HCT116 (cell line): Measurements from ENCODE around the gene ACSS1. TPM values are rescaled to one million over a fixed set of nuclear protein-coding genes. Genes with fewer than 3 reads are reported as not detected.

Experiments used
- ATAC-seq: fragments of 200-7000 bp; cut with Tn5 transposase; 2 replicates; pipeline ENCODE4 v1.9.1; 2020; ENCODE audit warnings: mild to moderate bottlenecking, moderate library complexity
- BruUV-seq: library from RNA; stranded (reverse); fragments of 400-500 nt; replicated peaks from 2 replicates; lab custom pipeline; 2021; lab: Mats Ljungman, UMichigan
- CTCF ChIA-PET: fragments of 300-600 bp; sonication (Branson Sonifier 250); formaldehyde crosslinking; loops from one replicate; lab custom pipeline; 2021; ENCODE audit warnings: antibody characterized with exemption; lab: Charles Lee
- POLR2A ChIA-PET: fragments of 300-600, 350-600 bp; sonication (Branson Sonifier 250); formaldehyde crosslinking; loops from one replicate; lab custom pipeline; 2021; ENCODE audit warnings: antibody characterized with exemption; lab: Charles Lee
- RAD21 ChIA-PET, 2 experiments: fragments of 300-600 bp; sonication (Branson Sonifier 250); formaldehyde crosslinking; loops; one replicate each; lab custom pipeline; 2023; ENCODE audit warnings: low total read pairs in 2 of 2; ENCODE audit not compliant: uncharacterized antibody in 2 of 2, unreplicated experiment in 2 of 2, low non-redundant PET in 1 of 2; lab: Charles Lee
- DNase-seq: peaks from one replicate; pipeline ENCODE4 v3.0.0-alpha.2; 2010; ENCODE audit warnings: low read depth, low spot score
- H2AFZ ChIP-seq: fragments of 200-600 bp; shearing (Covaris generic), sonication (generic); 2 replicates; pipeline ENCODE4 v1.6.1; 2017; ENCODE audit warnings: low read depth, mixed run types, mixed read lengths, antibody characterized with exemption, low read length; ENCODE audit not compliant: poor library complexity, severe bottlenecking
- H3K27ac ChIP-seq: 2 replicates; pipeline ENCODE4 v1.5.1; 2012; ENCODE audit warnings: low read depth, low read length
- H3K27me3 ChIP-seq: fragments of 200-600 bp; sonication (generic); 2 replicates; pipeline ENCODE4 v1.6.1; 2016; ENCODE audit warnings: mixed run types, low read length, mixed read lengths; ENCODE audit not compliant: insufficient read depth
- H3K36me3 ChIP-seq, 2 experiments: fragments of 200-500 bp in 1 of 2; fragments of 200-600 bp in 1 of 2; sonication (Bioruptor generic) in 1 of 2; sonication (generic) in 1 of 2; 2 replicates each; pipeline versions ENCODE4 v1.5.1 to v1.6.1; 2014 to 2016; ENCODE audit warnings: low read length in 2 of 2, inconsistent platforms in 1 of 2, mixed read lengths in 1 of 2, mixed run types in 1 of 2; ENCODE audit not compliant: insufficient read depth in 2 of 2, control insufficient read depth in 1 of 2
- H3K4me1 ChIP-seq, 2 experiments: fragments of 200-600 bp in 1 of 2; sonication (generic) in 1 of 2; 2 replicates each; pipeline versions ENCODE4 v1.5.1 to v1.6.1; 2012 to 2017; ENCODE audit warnings: low read length in 2 of 2, inconsistent platforms in 1 of 2, mild to moderate bottlenecking in 1 of 2, mixed read lengths in 1 of 2, mixed run types in 1 of 2, moderate library complexity in 1 of 2; ENCODE audit not compliant: insufficient read depth in 2 of 2, control insufficient read depth in 1 of 2
- H3K4me2 ChIP-seq: fragments of 200-600 bp; sonication (generic); 2 replicates; pipeline ENCODE4 v1.6.1; 2017; ENCODE audit warnings: mixed run types, low read length, mixed read lengths
- H3K4me3 ChIP-seq, 2 experiments: fragments of 200-600 bp in 1 of 2; sonication (generic) in 1 of 2; replicated peaks in 1 of 2; 2 replicates each; pipeline ENCODE4 v1.5.1; 2011 to 2016; ENCODE audit warnings: low read length in 2 of 2, control low read depth in 1 of 2, low read depth in 1 of 2, mild to moderate bottlenecking in 1 of 2, mixed read lengths in 1 of 2, mixed run types in 1 of 2
- H3K79me2 ChIP-seq: fragments of 200-600 bp; sonication (generic); 2 replicates; pipeline ENCODE4 v1.6.1; 2017; ENCODE audit warnings: mild to moderate bottlenecking, mixed run types, low read length, moderate library complexity, mixed read lengths; ENCODE audit not compliant: insufficient read depth
- H3K9ac ChIP-seq: fragments of 200-600 bp; sonication (generic); 2 replicates; pipeline ENCODE4 v1.6.1; 2016; ENCODE audit warnings: low read length, mixed read lengths
- H3K9me2 ChIP-seq: fragments of 200-600 bp; sonication (generic), shearing (Covaris generic); 2 replicates; pipeline ENCODE4 v1.6.1; 2017; ENCODE audit warnings: mixed run types, mild to moderate bottlenecking, moderate library complexity; ENCODE audit not compliant: insufficient read depth
- H3K9me3 ChIP-seq, 2 experiments: fragments of 200-500 bp in 1 of 2; fragments of 200-600 bp in 1 of 2; sonication (Bioruptor generic) in 1 of 2; sonication (generic) in 1 of 2; 2 replicates each; pipeline ENCODE4 v1.6.1; 2014 to 2017; ENCODE audit warnings: low read length in 2 of 2, mixed read lengths in 2 of 2, inconsistent platforms in 1 of 2, low read depth in 1 of 2, mild to moderate bottlenecking in 1 of 2, mixed run types in 1 of 2, moderate library complexity in 1 of 2; ENCODE audit not compliant: control insufficient read depth in 1 of 2, insufficient read depth in 1 of 2
- H4K20me1 ChIP-seq: fragments of 200-600 bp; sonication (generic), shearing (Covaris generic); 2 replicates; pipeline ENCODE4 v1.6.1; 2017; ENCODE audit warnings: mixed run types, mild to moderate bottlenecking, moderate library complexity; ENCODE audit not compliant: insufficient read depth
- CBX3 ChIP-seq: IDR thresholded peaks from 2 replicates; pipeline ENCODE4 v1.6.1; 2012; ENCODE audit warnings: low read depth
- CEBPB ChIP-seq: IDR thresholded peaks from 2 replicates; pipeline ENCODE4 v1.6.1; 2012; ENCODE audit warnings: low read depth
- CTCF ChIP-seq, 3 experiments: fragments of 200-600 bp in 1 of 3; sonication (generic) in 1 of 3; IDR thresholded peaks in 2 of 3; conservative IDR thresholded peaks in 1 of 3; 2 replicates each; pipeline ENCODE4 v1.5.1; 2012 to 2017; ENCODE audit warnings: low read depth in 2 of 3, low read length in 2 of 3, antibody characterized with exemption in 1 of 3, borderline replicate concordance in 1 of 3, control low read depth in 1 of 3, mild to moderate bottlenecking in 1 of 3, mixed read lengths in 1 of 3, mixed run types in 1 of 3, moderate library complexity in 1 of 3; ENCODE audit not compliant: insufficient read depth in 1 of 3
- ELF1 ChIP-seq: IDR thresholded peaks from 2 replicates; pipeline ENCODE4 v1.6.1; 2012; ENCODE audit warnings: low read depth, borderline replicate concordance
- POLR2AphosphoS5 ChIP-seq: IDR thresholded peaks from 2 replicates; pipeline ENCODE4 v1.6.1; 2011; ENCODE audit warnings: mild to moderate bottlenecking, low read depth, low read length, moderate library complexity
- RAD21 ChIP-seq: IDR thresholded peaks from 2 replicates; pipeline ENCODE4 v1.6.1; 2012; ENCODE audit warnings: low read depth, mild to moderate bottlenecking
- SP1 ChIP-seq: IDR thresholded peaks from 2 replicates; pipeline ENCODE4 v1.6.1; 2012; ENCODE audit warnings: low read depth
- TCF7L2 ChIP-seq: IDR thresholded peaks from 2 replicates; pipeline ENCODE4 v1.7.0; 2011; ENCODE audit warnings: borderline replicate concordance, inconsistent platforms; ENCODE audit not compliant: insufficient read depth, insufficient read length; ENCODE audit errors: extremely low read depth
- ZFX ChIP-seq: fragments of 450-650 bp; IDR thresholded peaks from 2 replicates; pipeline ENCODE4 v1.6.1; 2017
- intact Hi-C: fragments of 100-400 bp; cut with micrococcal nuclease; formaldehyde crosslinking; loops from 2 replicates; pipeline ENCODE4 v1.10.0; 2022
- total RNA-seq: library from RNA; stranded (reverse); gene quantifications from one replicate; pipeline ENCODE4 v1.2.1, GENCODE V29; 2021; ENCODE audit not compliant: unreplicated experiment
- TF ChIP-seq, protein P1 (sequence below): IDR thresholded peaks from 2 replicates; pipeline ENCODE4 v1.6.1; 2011; ENCODE audit warnings: mild to moderate bottlenecking, low read length, moderate library complexity; ENCODE audit not compliant: insufficient replicate concordance; ENCODE audit errors: extremely low read depth
- TF ChIP-seq, protein P2 (sequence below): IDR thresholded peaks from 2 replicates; pipeline ENCODE4 v1.6.1; 2012
- TF ChIP-seq, protein P3 (sequence below): IDR thresholded peaks from 2 replicates; pipeline ENCODE4 v1.6.1; 2012; ENCODE audit warnings: low read depth

ACSS1 gene
- total RNA-seq, 1 experiment from 2014 or later, result 0.27 TPM

GRCh38 chr20:24978513-24978912 is 79.4 kb downstream of the ACSS1 start:
- Histone ChIP-seq H3K4me2 (no peak overlapping the region), H3K27me3 (no peaks in the 10 kb centered on the region), H3K79me2 (peaks cover 54% of the 10 kb centered on the region), H4K20me1 (no peaks in the 10 kb centered on the region), H3K4me1 (no peaks in the 10 kb centered on the region), H3K9ac (no peak overlapping the region), H3K9me2 (no peaks in the 10 kb centered on the region), H3K36me3 (peaks cover 7 to 19% of the 10 kb centered on the region in 2 experiments; a peak in 3 of 4 replicates), H3K4me3 (no peak overlapping the region), H2AFZ (no peak overlapping the region), H3K9me3 (peaks cover 0 to 5% of the 10 kb centered on the region in 2 experiments; a peak in 2 of 4 replicates), H3K27ac (no peak overlapping the region)
- no TSS peak for BruUV-seq
- POLR2A ChIA-PET, result no interaction called here
- TF ChIP-seq CEBPB (no peak), POLR2AphosphoS5 (no peak), RAD21 (no peak), ELF1 (no peak), ZFX (no peak), SP1 (no peak), CBX3 (no peak), CTCF (IDR thresholded peaks at IDR 0.05 in 2 of 3, conservative IDR thresholded peaks at IDR 0.05 in 1 of 3; ENCODE audit: borderline replicate concordance in 1 of 3, insufficient read depth in 1 of 3, low read depth in 2 of 3, low read length in 2 of 3) (no peak), TCF7L2 (no peak)
- TF ChIP-seq, protein P1, sequence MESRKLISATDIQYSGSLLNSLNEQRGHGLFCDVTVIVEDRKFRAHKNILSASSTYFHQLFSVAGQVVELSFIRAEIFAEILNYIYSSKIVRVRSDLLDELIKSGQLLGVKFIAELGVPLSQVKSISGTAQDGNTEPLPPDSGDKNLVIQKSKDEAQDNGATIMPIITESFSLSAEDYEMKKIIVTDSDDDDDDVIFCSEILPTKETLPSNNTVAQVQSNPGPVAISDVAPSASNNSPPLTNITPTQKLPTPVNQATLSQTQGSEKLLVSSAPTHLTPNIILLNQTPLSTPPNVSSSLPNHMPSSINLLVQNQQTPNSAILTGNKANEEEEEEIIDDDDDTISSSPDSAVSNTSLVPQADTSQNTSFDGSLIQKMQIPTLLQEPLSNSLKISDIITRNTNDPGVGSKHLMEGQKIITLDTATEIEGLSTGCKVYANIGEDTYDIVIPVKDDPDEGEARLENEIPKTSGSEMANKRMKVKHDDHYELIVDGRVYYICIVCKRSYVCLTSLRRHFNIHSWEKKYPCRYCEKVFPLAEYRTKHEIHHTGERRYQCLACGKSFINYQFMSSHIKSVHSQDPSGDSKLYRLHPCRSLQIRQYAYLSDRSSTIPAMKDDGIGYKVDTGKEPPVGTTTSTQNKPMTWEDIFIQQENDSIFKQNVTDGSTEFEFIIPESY, result no peak
- TF ChIP-seq, protein P2, sequence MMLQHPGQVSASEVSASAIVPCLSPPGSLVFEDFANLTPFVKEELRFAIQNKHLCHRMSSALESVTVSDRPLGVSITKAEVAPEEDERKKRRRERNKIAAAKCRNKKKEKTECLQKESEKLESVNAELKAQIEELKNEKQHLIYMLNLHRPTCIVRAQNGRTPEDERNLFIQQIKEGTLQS, result no peak
- TF ChIP-seq, protein P3, sequence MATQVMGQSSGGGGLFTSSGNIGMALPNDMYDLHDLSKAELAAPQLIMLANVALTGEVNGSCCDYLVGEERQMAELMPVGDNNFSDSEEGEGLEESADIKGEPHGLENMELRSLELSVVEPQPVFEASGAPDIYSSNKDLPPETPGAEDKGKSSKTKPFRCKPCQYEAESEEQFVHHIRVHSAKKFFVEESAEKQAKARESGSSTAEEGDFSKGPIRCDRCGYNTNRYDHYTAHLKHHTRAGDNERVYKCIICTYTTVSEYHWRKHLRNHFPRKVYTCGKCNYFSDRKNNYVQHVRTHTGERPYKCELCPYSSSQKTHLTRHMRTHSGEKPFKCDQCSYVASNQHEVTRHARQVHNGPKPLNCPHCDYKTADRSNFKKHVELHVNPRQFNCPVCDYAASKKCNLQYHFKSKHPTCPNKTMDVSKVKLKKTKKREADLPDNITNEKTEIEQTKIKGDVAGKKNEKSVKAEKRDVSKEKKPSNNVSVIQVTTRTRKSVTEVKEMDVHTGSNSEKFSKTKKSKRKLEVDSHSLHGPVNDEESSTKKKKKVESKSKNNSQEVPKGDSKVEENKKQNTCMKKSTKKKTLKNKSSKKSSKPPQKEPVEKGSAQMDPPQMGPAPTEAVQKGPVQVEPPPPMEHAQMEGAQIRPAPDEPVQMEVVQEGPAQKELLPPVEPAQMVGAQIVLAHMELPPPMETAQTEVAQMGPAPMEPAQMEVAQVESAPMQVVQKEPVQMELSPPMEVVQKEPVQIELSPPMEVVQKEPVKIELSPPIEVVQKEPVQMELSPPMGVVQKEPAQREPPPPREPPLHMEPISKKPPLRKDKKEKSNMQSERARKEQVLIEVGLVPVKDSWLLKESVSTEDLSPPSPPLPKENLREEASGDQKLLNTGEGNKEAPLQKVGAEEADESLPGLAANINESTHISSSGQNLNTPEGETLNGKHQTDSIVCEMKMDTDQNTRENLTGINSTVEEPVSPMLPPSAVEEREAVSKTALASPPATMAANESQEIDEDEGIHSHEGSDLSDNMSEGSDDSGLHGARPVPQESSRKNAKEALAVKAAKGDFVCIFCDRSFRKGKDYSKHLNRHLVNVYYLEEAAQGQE, result no peak
- DNase-seq (no peak), ATAC-seq (no peak)
- intact Hi-C loops, result no loop called here
- CTCF ChIA-PET, result no interaction called here
- RAD21 ChIA-PET, result no interaction called here
